ENCODE data around the gene IQCF6.

- no peak for TF ChIP-seq CTCF (IDR thresholded peaks at IDR 0.05; ENCODE audit: insufficient read depth, low read depth, low read length)
- no peak for TF ChIP-seq EZH2 (IDR thresholded peaks at IDR 0.05; ENCODE audit: insufficient read depth, low read length)
Observed at GRCh38 chr3:51798411-51798963, 19.4 kb upstream of the IQCF6 start.
